CD4-positive, CD25-positive, alpha-beta regulatory T cell (primary cell): ENCODE data around the gene KRT81. TPM values are rescaled to one million over a fixed set of nuclear protein-coding genes. Genes with fewer than 3 reads are reported as not detected.
A peak's percentile ranks its signal among the peaks of the same experiment; 100 is the strongest.
"Not testable (repeated sequence)": the region's sequence is repeated elsewhere in the genome, so short reads cannot be mapped to it uniquely, and the experiment has no call there.

Source experiments
- ATAC-seq, 2 donors: fragments of 150-1000 bp; cut with Tn5 transposase; one replicate each; pipeline ENCODE4 v1.10.0; 2021; ENCODE audit warnings: low read depth in 2 of 2, moderate number of reproducible peaks in 2 of 2, moderate library complexity in 1 of 2
- DNase-seq, 3 donors: peaks; one replicate each; pipeline versions ENCODE4 v3.0.0 to v3.0.0-alpha.2; 2012 to 2022; ENCODE audit warnings: mixed read lengths in 1 of 3
- H3K27ac ChIP-seq: one replicate; pipeline ENCODE4 v1.7.0; 2013; ENCODE audit warnings: mild to moderate bottlenecking, low read length; ENCODE audit not compliant: insufficient read depth, poor library complexity, severe bottlenecking
- H3K27me3 ChIP-seq: one replicate; pipeline ENCODE4 v1.7.0; 2013; ENCODE audit warnings: low read length; ENCODE audit not compliant: control insufficient read depth, insufficient read depth
- H3K36me3 ChIP-seq: one replicate; pipeline ENCODE4 v1.7.0; 2013; ENCODE audit warnings: mild to moderate bottlenecking, low read length, moderate library complexity; ENCODE audit not compliant: control insufficient read depth, insufficient read depth
- H3K4me1 ChIP-seq: 2 replicates; pipeline ENCODE4 v1.7.0; 2013; ENCODE audit warnings: mild to moderate bottlenecking, low read length; ENCODE audit not compliant: insufficient read depth, control insufficient read depth, poor library complexity, severe bottlenecking
- H3K4me3 ChIP-seq: one replicate; pipeline ENCODE4 v1.7.0; 2013; ENCODE audit warnings: low read depth, mild to moderate bottlenecking, low read length, moderate library complexity
- H3K9me3 ChIP-seq, 2 experiments: 1 replicate in 1 of 2; 2 replicates in 1 of 2; pipeline ENCODE4 v1.7.0; 2013; ENCODE audit warnings: low read length in 2 of 2, mild to moderate bottlenecking in 1 of 2, moderate library complexity in 1 of 2; ENCODE audit not compliant: control insufficient read depth in 2 of 2
- H3K27ac Mint-ChIP-seq, 3 donors: one replicate each; pipeline ENCODE4 v1.8.0; 2020 to 2022; ENCODE audit warnings: mild to moderate bottlenecking in 3 of 3, mixed read lengths in 3 of 3, moderate library complexity in 2 of 3
- H3K27me3 Mint-ChIP-seq: one replicate; pipeline ENCODE4 v1.8.0; 2022; ENCODE audit warnings: mild to moderate bottlenecking, mixed read lengths
- H3K36me3 Mint-ChIP-seq: one replicate; pipeline ENCODE4 v1.8.0; 2020; ENCODE audit warnings: mixed read lengths
- H3K4me1 Mint-ChIP-seq, 4 donors: one replicate each; pipeline ENCODE4 v1.8.0; 2020 to 2022; ENCODE audit warnings: mixed read lengths in 4 of 4, mild to moderate bottlenecking in 1 of 4
- H3K4me3 Mint-ChIP-seq, 4 donors: one replicate each; pipeline ENCODE4 v1.8.0; 2020 to 2022; ENCODE audit warnings: mild to moderate bottlenecking in 4 of 4, mixed read lengths in 4 of 4, moderate library complexity in 3 of 4
- H3K9me3 Mint-ChIP-seq, 7 donors: one replicate each; pipeline ENCODE4 v1.8.0; 2020 to 2022; ENCODE audit warnings: mixed read lengths in 7 of 7, mild to moderate bottlenecking in 3 of 7, moderate library complexity in 2 of 7
- polyA plus RNA-seq, 4 donors: library from polyadenylated mRNA; unstranded; fragments of 300-500 nt; fragmentation: Illumina TruSeq; gene quantifications; one replicate each; pipeline ENCODE4 v1.2.3, GENCODE V29; 2021
- total RNA-seq: library from RNA; stranded (reverse); gene quantifications from one replicate; pipeline ENCODE4 v1.2.3, GENCODE V29; 2022

Gene KRT81
- total and polyA plus RNA-seq, 5 donors from 2014 or later: not detected

- peak overlapping the region in 2 of 3 donors; percentile 76 to 96 for H3K27ac Mint-ChIP-seq
- DNase-seq (no peak), ATAC-seq (no peak)
- peaks cover 7% of the 10 kb centered on the region for H3K4me1 ChIP-seq
- H3K27ac ChIP-seq: no peak overlapping the region
- H3K27me3 Mint-ChIP-seq: no peaks in the 10 kb centered on the region
- peaks cover 0 to 15% (median 5%) of the 10 kb centered on the region in 4 donors for H3K4me1 Mint-ChIP-seq
- no peaks in the 10 kb centered on the region for H3K9me3 Mint-ChIP-seq
- H3K9me3 ChIP-seq: no peaks in the 10 kb centered on the region
- H3K4me3 ChIP-seq: no peak overlapping the region
- no peaks in the 10 kb centered on the region for H3K27me3 ChIP-seq
- no peaks in the 10 kb centered on the region for H3K36me3 Mint-ChIP-seq
- no peak overlapping the region for H3K4me3 Mint-ChIP-seq
- no peaks in the 10 kb centered on the region for H3K36me3 ChIP-seq
Observed at GRCh38 chr12:52243259-52243855, 48.0 kb downstream of the KRT81 start.

GRCh38 chr12:52242442-52243258 is 48.7 kb downstream of the KRT81 start:
- H3K9me3 ChIP-seq: no peaks in the 10 kb centered on the region
- H3K4me3 Mint-ChIP-seq: no peak overlapping the region

GRCh38 chr12:52241205-52241842 is 50.0 kb downstream of the KRT81 start:
- H3K36me3 Mint-ChIP-seq: no peaks in the 10 kb centered on the region
- DNase-seq (no peak), ATAC-seq (no peak)
- Histone ChIP-seq H3K4me3 (no peak overlapping the region), H3K36me3 (no peaks in the 10 kb centered on the region), H3K27me3 (no peaks in the 10 kb centered on the region), H3K4me1 (peaks cover 7% of the 10 kb centered on the region), H3K9me3 (no peaks in the 10 kb centered on the region), H3K27ac (no peak overlapping the region)
- peaks cover 4% of the 10 kb centered on the region for H3K27me3 Mint-ChIP-seq
- no peak overlapping the region for H3K27ac Mint-ChIP-seq
- no peak overlapping the region for H3K4me3 Mint-ChIP-seq
- no peaks in the 10 kb centered on the region for H3K9me3 Mint-ChIP-seq
- peaks cover 0 to 15% (median 4%) of the 10 kb centered on the region in 4 donors for H3K4me1 Mint-ChIP-seq

More at GRCh38 chr12:52242442-52243258, 48.7 kb downstream of the KRT81 start:
- Mint-ChIP-seq H3K27me3 (no peaks in the 10 kb centered on the region), H3K4me1 (peaks cover 0 to 15% (median 5%) of the 10 kb centered on the region in 4 donors), H3K9me3 (no peaks in the 10 kb centered on the region), H3K27ac (no peak overlapping the region), H3K36me3 (no peaks in the 10 kb centered on the region)
- no peak overlapping the region for H3K27ac ChIP-seq
- no peak for ATAC-seq
- no peak overlapping the region for H3K4me3 ChIP-seq
- H3K4me1 ChIP-seq: peaks cover 7% of the 10 kb centered on the region
- DNase-seq: no peak
- H3K27me3 ChIP-seq: no peaks in the 10 kb centered on the region
- H3K36me3 ChIP-seq: no peaks in the 10 kb centered on the region

- not testable (repeated sequence) for H3K9me3 ChIP-seq, H3K36me3 Mint-ChIP-seq, DNase-seq, H3K27ac ChIP-seq, H3K4me3 ChIP-seq, H3K27ac Mint-ChIP-seq, ATAC-seq, H3K36me3 ChIP-seq, H3K27me3 ChIP-seq, H3K27me3 Mint-ChIP-seq, H3K9me3 Mint-ChIP-seq, H3K4me3 Mint-ChIP-seq, H3K4me1 Mint-ChIP-seq, H3K4me1 ChIP-seq
Observed at GRCh38 chr12:52240247-52240646, 51.1 kb downstream of the KRT81 start.

GRCh38 chr12:52239767-52240166 is 51.6 kb downstream of the KRT81 start:
- no peak overlapping the region for H3K27ac Mint-ChIP-seq
- no peaks in the 10 kb centered on the region for H3K9me3 ChIP-seq
- no peak for ATAC-seq
- peaks cover 7% of the 10 kb centered on the region for H3K4me1 ChIP-seq
- no peak overlapping the region for H3K4me3 Mint-ChIP-seq
- H3K4me3 ChIP-seq: no peak overlapping the region
- H3K4me1 Mint-ChIP-seq: peaks cover 0 to 10% (median 2%) of the 10 kb centered on the region in 4 donors
- no peak overlapping the region for H3K27ac ChIP-seq
- no peaks in the 10 kb centered on the region for H3K36me3 Mint-ChIP-seq
- no peaks in the 10 kb centered on the region for H3K27me3 ChIP-seq
- H3K27me3 Mint-ChIP-seq: peaks cover 5% of the 10 kb centered on the region
- no peaks in the 10 kb centered on the region for H3K9me3 Mint-ChIP-seq
- H3K36me3 ChIP-seq: no peaks in the 10 kb centered on the region
- DNase-seq: no peak

GRCh38 chr12:52238916-52239646 is 52.3 kb downstream of the KRT81 start:
- Mint-ChIP-seq H3K4me1 (peaks cover 0 to 5% (median 1%) of the 10 kb centered on the region in 4 donors), H3K4me3 (no peak overlapping the region), H3K27me3 (peaks cover 12% of the 10 kb centered on the region), H3K27ac (no peak overlapping the region), H3K36me3 (no peaks in the 10 kb centered on the region), H3K9me3 (peaks cover 0 to 2% (median 0%) of the 10 kb centered on the region in 7 donors)
- Histone ChIP-seq H3K27me3 (no peaks in the 10 kb centered on the region), H3K9me3 (no peaks in the 10 kb centered on the region), H3K27ac (no peak overlapping the region), H3K36me3 (no peaks in the 10 kb centered on the region), H3K4me1 (peaks cover 6% of the 10 kb centered on the region), H3K4me3 (no peak overlapping the region)
- ATAC-seq: no peak
- DNase-seq: no peak

- peaks cover 0 to 2% (median 0%) of the 10 kb centered on the region in 7 donors for H3K9me3 Mint-ChIP-seq
- H3K27me3 ChIP-seq: no peaks in the 10 kb centered on the region
- ATAC-seq (no peak), DNase-seq (no peak)
- no peak overlapping the region for H3K4me3 ChIP-seq
- no peaks in the 10 kb centered on the region for H3K4me1 ChIP-seq
- no peak overlapping the region for H3K27ac ChIP-seq
- H3K4me1 Mint-ChIP-seq: no peaks in the 10 kb centered on the region
- no peaks in the 10 kb centered on the region for H3K36me3 Mint-ChIP-seq
- H3K27me3 Mint-ChIP-seq: peaks cover 18% of the 10 kb centered on the region
- no peak overlapping the region for H3K27ac Mint-ChIP-seq
- no peaks in the 10 kb centered on the region for H3K9me3 ChIP-seq
- no peaks in the 10 kb centered on the region for H3K36me3 ChIP-seq
- no peak overlapping the region for H3K4me3 Mint-ChIP-seq
Observed at GRCh38 chr12:52238207-52238840, 53.0 kb downstream of the KRT81 start.
